ENCODE measurements around the gene GPR152. TPM values are rescaled to one million over a fixed set of nuclear protein-coding genes. Genes with fewer than 3 reads are reported as not detected.
A peak's percentile ranks its signal among the peaks of the same experiment; 100 is the strongest.

GPR152 gene
- total RNA-seq, 1 experiment from 2014 or later: not detected

- no peak overlapping the region for H2AFZ ChIP-seq (ENCODE audit: low read length)
- H3K27me3 ChIP-seq (ENCODE audit: insufficient read depth, low read length): no peaks in the 10 kb centered on the region
- DNase-seq: peak; percentile 93
- TF ChIP-seq, protein P1, sequence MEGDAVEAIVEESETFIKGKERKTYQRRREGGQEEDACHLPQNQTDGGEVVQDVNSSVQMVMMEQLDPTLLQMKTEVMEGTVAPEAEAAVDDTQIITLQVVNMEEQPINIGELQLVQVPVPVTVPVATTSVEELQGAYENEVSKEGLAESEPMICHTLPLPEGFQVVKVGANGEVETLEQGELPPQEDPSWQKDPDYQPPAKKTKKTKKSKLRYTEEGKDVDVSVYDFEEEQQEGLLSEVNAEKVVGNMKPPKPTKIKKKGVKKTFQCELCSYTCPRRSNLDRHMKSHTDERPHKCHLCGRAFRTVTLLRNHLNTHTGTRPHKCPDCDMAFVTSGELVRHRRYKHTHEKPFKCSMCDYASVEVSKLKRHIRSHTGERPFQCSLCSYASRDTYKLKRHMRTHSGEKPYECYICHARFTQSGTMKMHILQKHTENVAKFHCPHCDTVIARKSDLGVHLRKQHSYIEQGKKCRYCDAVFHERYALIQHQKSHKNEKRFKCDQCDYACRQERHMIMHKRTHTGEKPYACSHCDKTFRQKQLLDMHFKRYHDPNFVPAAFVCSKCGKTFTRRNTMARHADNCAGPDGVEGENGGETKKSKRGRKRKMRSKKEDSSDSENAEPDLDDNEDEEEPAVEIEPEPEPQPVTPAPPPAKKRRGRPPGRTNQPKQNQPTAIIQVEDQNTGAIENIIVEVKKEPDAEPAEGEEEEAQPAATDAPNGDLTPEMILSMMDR (conservative IDR thresholded peaks at IDR 0.05): no peak
- no peak overlapping the region for H2BK12ac ChIP-seq (ENCODE audit: insufficient read length, low read depth, low read length)
- H3K18ac ChIP-seq (ENCODE audit: insufficient read length, low read depth, low read length): no peak overlapping the region
- no peak overlapping the region for H3K9ac ChIP-seq (ENCODE audit: extremely low read depth, insufficient read length, low read length)
- Mint-ChIP-seq H3K4me3 (peak overlapping the region in 1 of 2 experiments; percentile 55; a peak in 2 of 5 replicates), H3K36me3 (ENCODE audit: insufficient read depth in 1 of 3, low read depth in 3 of 3) (no peaks in the 10 kb centered on the region), H3K27me3 (ENCODE audit: low read depth) (peaks cover 49% of the 10 kb centered on the region), H3K27ac (no peak overlapping the region; a peak in 1 of 7 replicates), H3K9me3 (no peaks in the 10 kb centered on the region), H3K4me1 (peaks cover 14 to 28% of the 10 kb centered on the region in 2 experiments)
- H3T11ph ChIP-seq (ENCODE audit: low read length): no peak overlapping the region
- H3K23me2 ChIP-seq (ENCODE audit: insufficient read length, low read depth, low read length, poor library complexity, severe bottlenecking): no peaks in the 10 kb centered on the region
- no peak overlapping the region for H2BK20ac ChIP-seq (ENCODE audit: low read depth, low read length, poor library complexity, severe bottlenecking)
- no peak overlapping the region for H3K4me2 ChIP-seq (ENCODE audit: insufficient read depth, insufficient read length, low read length)
- no peak overlapping the region for H4K5ac ChIP-seq (ENCODE audit: insufficient read length, low read depth, low read length)
- H3K23ac ChIP-seq (ENCODE audit: insufficient read length, low read depth, low read length): no peak overlapping the region
- no peaks in the 10 kb centered on the region for H3K4me1 ChIP-seq (ENCODE audit: insufficient read depth, low read length)
- no peaks in the 10 kb centered on the region for H3K9me3 ChIP-seq (ENCODE audit: control insufficient read depth, low read depth, low read length)
- H2BK120ac ChIP-seq (ENCODE audit: low read depth, low read length, poor library complexity, severe bottlenecking): no peak overlapping the region
- H3K56ac ChIP-seq (ENCODE audit: insufficient read length, low read depth, low read length): no peak overlapping the region
- no peaks in the 10 kb centered on the region for H3K79me2 ChIP-seq (ENCODE audit: insufficient read depth, low read length)
- H3K27ac ChIP-seq (ENCODE audit: insufficient read length, low read depth, low read length): no peak overlapping the region
- no peaks in the 10 kb centered on the region for H4K20me1 ChIP-seq (ENCODE audit: control insufficient read depth, insufficient read depth, insufficient read length)
- no peak overlapping the region for H3K14ac ChIP-seq (ENCODE audit: insufficient read depth, low read length)
- H4K91ac ChIP-seq (ENCODE audit: insufficient read length, low read depth, low read length): no peak overlapping the region
- H4K8ac ChIP-seq (replicated peaks; ENCODE audit: insufficient read length, low read depth, low read length): no peak overlapping the region
- no peaks in the 10 kb centered on the region for H3K79me1 ChIP-seq (ENCODE audit: insufficient read depth, low read depth, low read length, poor library complexity, severe bottlenecking)
- no CpG with 5 or more reads among the region's 13 CpGs for WGBS (ENCODE audit: extremely low coverage, insufficient read length, low lambda C conversion rate)
- no peak overlapping the region for H2BK15ac ChIP-seq (ENCODE audit: low read depth, low read length)
- H3K4ac ChIP-seq (ENCODE audit: low read depth, low read length): no peak overlapping the region
- H2AK5ac ChIP-seq (ENCODE audit: insufficient read length, low read length): no peak overlapping the region
- no peak overlapping the region for H2BK5ac ChIP-seq (ENCODE audit: insufficient read length, low read length)
Measured at GRCh38 chr11:67409781-67410368, 42.7 kb downstream of the GPR152 start.
